ENCODE results near the gene NR2F1-AS1.

Gene NR2F1-AS1

DNA sequence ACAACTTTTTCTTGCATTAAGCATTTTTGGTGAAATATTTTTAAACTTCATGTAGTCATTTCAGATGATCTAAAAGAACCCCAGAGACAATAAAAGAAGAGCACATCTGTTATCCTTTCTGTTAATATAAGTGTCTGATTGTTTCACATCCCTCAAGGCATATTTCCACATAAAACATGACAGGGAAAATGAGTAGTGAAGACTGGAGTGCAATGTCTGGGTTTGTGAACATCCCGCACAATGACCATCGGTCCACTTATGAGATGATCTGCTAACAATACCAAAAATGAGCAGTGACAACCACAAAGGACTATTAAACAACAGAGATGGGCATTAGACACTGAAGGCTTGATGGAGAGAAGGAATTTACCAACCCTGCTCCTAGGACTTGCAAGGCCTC, 209.1 kb downstream of the NR2F1-AS1 start:
- TF ChIP-seq, protein P1, sequence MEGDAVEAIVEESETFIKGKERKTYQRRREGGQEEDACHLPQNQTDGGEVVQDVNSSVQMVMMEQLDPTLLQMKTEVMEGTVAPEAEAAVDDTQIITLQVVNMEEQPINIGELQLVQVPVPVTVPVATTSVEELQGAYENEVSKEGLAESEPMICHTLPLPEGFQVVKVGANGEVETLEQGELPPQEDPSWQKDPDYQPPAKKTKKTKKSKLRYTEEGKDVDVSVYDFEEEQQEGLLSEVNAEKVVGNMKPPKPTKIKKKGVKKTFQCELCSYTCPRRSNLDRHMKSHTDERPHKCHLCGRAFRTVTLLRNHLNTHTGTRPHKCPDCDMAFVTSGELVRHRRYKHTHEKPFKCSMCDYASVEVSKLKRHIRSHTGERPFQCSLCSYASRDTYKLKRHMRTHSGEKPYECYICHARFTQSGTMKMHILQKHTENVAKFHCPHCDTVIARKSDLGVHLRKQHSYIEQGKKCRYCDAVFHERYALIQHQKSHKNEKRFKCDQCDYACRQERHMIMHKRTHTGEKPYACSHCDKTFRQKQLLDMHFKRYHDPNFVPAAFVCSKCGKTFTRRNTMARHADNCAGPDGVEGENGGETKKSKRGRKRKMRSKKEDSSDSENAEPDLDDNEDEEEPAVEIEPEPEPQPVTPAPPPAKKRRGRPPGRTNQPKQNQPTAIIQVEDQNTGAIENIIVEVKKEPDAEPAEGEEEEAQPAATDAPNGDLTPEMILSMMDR (IDR thresholded peaks at IDR 0.05) = no peak

DNA sequence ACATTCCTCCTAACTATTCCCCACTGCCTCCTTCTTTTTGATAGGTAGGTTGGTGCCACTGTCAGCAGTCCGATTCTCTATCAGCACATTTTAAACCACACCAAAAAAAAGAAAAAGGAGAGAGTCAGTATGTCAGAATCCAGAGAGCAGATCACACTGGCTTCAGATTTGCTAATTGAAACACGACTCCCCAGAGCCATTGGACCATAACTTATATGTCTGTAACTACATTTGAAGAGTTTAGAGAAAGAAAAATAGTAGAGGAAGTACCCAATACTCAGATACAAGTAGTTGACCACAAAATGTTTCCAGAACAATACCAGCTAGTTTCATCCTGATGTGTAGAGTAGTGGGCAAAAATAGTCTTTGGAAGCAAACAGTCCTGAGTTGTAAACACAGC, 216.6 kb downstream of the NR2F1-AS1 start:
- TF ChIP-seq, protein P1 (IDR thresholded peaks at IDR 0.05) = no peak

DNA sequence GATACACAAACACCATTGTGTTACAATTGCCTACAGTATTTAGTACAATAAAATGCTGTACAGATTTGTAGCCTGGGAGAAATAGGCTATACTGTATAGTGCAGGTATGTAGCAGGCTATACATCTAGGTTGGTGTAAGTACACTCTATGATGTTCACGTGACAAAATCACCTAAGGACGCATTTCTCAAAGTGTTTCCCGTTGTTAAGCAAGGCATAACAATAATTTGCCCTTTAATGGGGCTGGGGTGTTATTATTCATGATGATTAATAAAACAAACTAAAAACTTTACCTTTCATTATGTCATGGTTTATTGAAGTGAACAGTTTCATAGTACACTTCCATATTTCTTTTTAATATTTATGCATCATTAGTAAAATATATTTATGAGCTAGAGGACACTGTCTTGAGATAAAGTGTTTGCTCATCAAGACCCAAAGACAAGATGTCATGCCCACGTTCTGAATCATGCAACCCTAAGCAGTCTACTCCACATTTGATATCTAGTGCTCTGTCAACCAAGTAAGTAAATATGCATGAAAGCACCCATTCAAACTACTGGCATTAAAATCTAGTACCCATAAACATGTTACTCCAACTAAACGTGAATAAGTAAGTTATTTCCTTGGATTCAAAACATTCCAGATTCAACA, 220.5 kb downstream of the NR2F1-AS1 start:
- TF ChIP-seq, protein P1 (IDR thresholded peaks at IDR 0.05) = no peak

DNA sequence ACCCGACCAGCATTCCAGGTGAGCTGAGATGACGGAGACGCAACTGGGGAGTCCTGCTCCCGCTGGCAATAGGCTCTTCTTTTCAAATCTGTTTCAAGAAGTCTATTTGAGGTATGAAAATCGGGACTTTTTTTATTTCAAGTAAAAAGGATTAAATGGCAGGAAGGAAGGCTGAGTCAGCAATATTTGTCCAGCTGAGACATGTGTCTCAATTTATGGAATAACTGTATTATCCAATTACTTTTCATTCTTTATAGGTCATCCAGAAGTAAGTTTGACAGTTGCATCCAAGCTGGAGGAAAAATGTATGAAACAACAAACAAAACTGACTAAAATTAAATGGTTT, 221.1 kb downstream of the NR2F1-AS1 start:
- TF ChIP-seq, protein P1 (IDR thresholded peaks at IDR 0.05) = no peak
